PC-3 (cell line): ENCODE results near the gene GAB2. TPM values are rescaled to one million over a fixed set of nuclear protein-coding genes. Genes with fewer than 3 reads are reported as not detected.

Source experiments
- ATAC-seq: fragments of 200-7000 bp; cut with Tn5 transposase; 2 replicates; pipeline ENCODE4 v1.9.1; 2020; ENCODE audit warnings: mild to moderate bottlenecking, moderate library complexity
- Bru-seq: library from RNA; stranded (reverse); fragments of 400-500 nt; gene quantifications from one replicate; lab custom pipeline; 2021; lab: Mats Ljungman, UMichigan
- BruChase-seq, 2 experiments: library from RNA; stranded (reverse); fragments of 400-500 nt; gene quantifications; one replicate each; lab custom pipeline; 2021; lab: Mats Ljungman, UMichigan
- BruUV-seq: library from RNA; stranded (reverse); fragments of 400-500 nt; replicated peaks from 2 replicates; lab custom pipeline; 2021; lab: Mats Ljungman, UMichigan
- CTCF ChIA-PET: fragments of 300-600 bp; sonication (Branson Sonifier 250); formaldehyde crosslinking; loops from one replicate; lab custom pipeline; 2022; ENCODE audit warnings: antibody characterized with exemption; lab: Charles Lee
- POLR2A ChIA-PET: fragments of 300-600 bp; sonication (Branson Sonifier 250); formaldehyde crosslinking; loops from one replicate; lab custom pipeline; 2022; ENCODE audit warnings: antibody characterized with exemption; ENCODE audit not compliant: unreplicated experiment; lab: Charles Lee
- DNase-seq: peaks from one replicate; pipeline ENCODE4 v3.0.0-alpha.2; 2015
- H2AFZ ChIP-seq: fragments of 300-600 bp; sonication (generic); 2 replicates; pipeline ENCODE4 v1.6.0; 2016; ENCODE audit warnings: antibody characterized with exemption, low read length
- H3F3A ChIP-seq: fragments of 300-600 bp; sonication (generic); one replicate; pipeline ENCODE4 v1.6.0; 2017; ENCODE audit warnings: antibody characterized with exemption, low read length, control low read depth, mild to moderate bottlenecking; ENCODE audit not compliant: unreplicated experiment
- H3K27ac ChIP-seq: fragments of 300-600 bp; sonication (generic); 2 replicates; pipeline ENCODE4 v1.5.1; 2016; ENCODE audit warnings: mild to moderate bottlenecking, low read length
- H3K27me3 ChIP-seq: fragments of 300-600 bp; sonication (generic); 2 replicates; pipeline ENCODE4 v1.6.1; 2016; ENCODE audit warnings: low read length, mixed read lengths
- H3K36me3 ChIP-seq: fragments of 300-600 bp; sonication (generic); 2 replicates; pipeline ENCODE4 v1.6.1; 2016; ENCODE audit warnings: low read depth, mixed run types, low read length, mixed read lengths
- H3K4me1 ChIP-seq: fragments of 300-600 bp; sonication (generic); 2 replicates; pipeline ENCODE4 v1.5.1; 2016; ENCODE audit warnings: low read length; ENCODE audit not compliant: insufficient read depth
- H3K4me2 ChIP-seq: fragments of 300-600 bp; sonication (generic); 2 replicates; pipeline ENCODE4 v1.6.0; 2016; ENCODE audit warnings: low read length
- H3K4me3 ChIP-seq: fragments of 300-600 bp; sonication (generic); 2 replicates; pipeline ENCODE4 v1.5.1; 2016; ENCODE audit warnings: mild to moderate bottlenecking, low read length, mixed read lengths
- H3K79me2 ChIP-seq: fragments of 300-600 bp; sonication (generic); 2 replicates; pipeline ENCODE4 v1.6.1; 2017; ENCODE audit warnings: low read length, mixed read lengths
- H3K9ac ChIP-seq: fragments of 300-600 bp; sonication (generic); 2 replicates; pipeline ENCODE4 v1.6.0; 2016; ENCODE audit warnings: mild to moderate bottlenecking, low read length
- H3K9me2 ChIP-seq: fragments of 300-600 bp; sonication (generic); replicated peaks from 2 replicates; pipeline ENCODE4 v1.6.1; 2016; ENCODE audit warnings: mixed run types, low read length, mixed read lengths
- H3K9me3 ChIP-seq: fragments of 300-600 bp; sonication (generic); 2 replicates; pipeline ENCODE4 v1.6.1; 2016; ENCODE audit warnings: low read length, mixed read lengths
- H4K20me1 ChIP-seq: fragments of 300-600 bp; sonication (generic); 2 replicates; pipeline ENCODE4 v1.6.1; 2016; ENCODE audit warnings: low read length, mixed read lengths
- CTCF ChIP-seq: fragments of 300-600 bp; sonication (generic); conservative IDR thresholded peaks from 2 replicates; pipeline ENCODE4 v1.5.1; 2017; ENCODE audit warnings: antibody characterized with exemption, low read depth, mild to moderate bottlenecking, low read length
- EZH2 ChIP-seq: fragments of 300-600 bp; sonication (generic); IDR thresholded peaks from one replicate; pipeline ENCODE4 v1.6.1; 2017; ENCODE audit warnings: antibody characterized with exemption, mild to moderate bottlenecking, low read length; ENCODE audit not compliant: unreplicated experiment
- EZH2phosphoT487 ChIP-seq: fragments of 300-600 bp; sonication (generic); IDR thresholded peaks from 2 replicates; pipeline ENCODE4 v1.6.1; 2018; ENCODE audit warnings: mild to moderate bottlenecking, antibody characterized with exemption, low read length, borderline replicate concordance
- intact Hi-C: fragments of 100-400 bp; cut with micrococcal nuclease; formaldehyde crosslinking; loops from 2 replicates; pipeline ENCODE4 v1.9.0; 2023
- long read RNA-seq: library from polyadenylated mRNA; unstranded; transcript quantifications from one replicate; pipeline ENCODE4 v2.0.0, GENCODE V29; 2021; ENCODE audit not compliant: unreplicated experiment
- total RNA-seq: library from RNA; depleted of rRNA; stranded (reverse); fragments of >200 nt; gene quantifications from 2 replicates; pipeline ENCODE4 v1.2.3, GENCODE V29; 2014; rRNA removed

The GAB2 gene, protein sequence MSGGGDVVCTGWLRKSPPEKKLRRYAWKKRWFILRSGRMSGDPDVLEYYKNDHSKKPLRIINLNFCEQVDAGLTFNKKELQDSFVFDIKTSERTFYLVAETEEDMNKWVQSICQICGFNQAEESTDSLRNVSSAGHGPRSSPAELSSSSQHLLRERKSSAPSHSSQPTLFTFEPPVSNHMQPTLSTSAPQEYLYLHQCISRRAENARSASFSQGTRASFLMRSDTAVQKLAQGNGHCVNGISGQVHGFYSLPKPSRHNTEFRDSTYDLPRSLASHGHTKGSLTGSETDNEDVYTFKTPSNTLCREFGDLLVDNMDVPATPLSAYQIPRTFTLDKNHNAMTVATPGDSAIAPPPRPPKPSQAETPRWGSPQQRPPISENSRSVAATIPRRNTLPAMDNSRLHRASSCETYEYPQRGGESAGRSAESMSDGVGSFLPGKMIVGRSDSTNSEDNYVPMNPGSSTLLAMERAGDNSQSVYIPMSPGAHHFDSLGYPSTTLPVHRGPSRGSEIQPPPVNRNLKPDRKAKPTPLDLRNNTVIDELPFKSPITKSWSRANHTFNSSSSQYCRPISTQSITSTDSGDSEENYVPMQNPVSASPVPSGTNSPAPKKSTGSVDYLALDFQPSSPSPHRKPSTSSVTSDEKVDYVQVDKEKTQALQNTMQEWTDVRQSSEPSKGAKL
- total RNA-seq (7.1 and 10.7 TPM in 2 replicates), Bru-seq, nascent RNA (percentile 77 among the genes with signal in this experiment), BruChase-seq, experiment 1, labeled RNA remaining after a 6-hour chase (percentile 67 among the genes with signal in this experiment), BruChase-seq, experiment 2, labeled RNA remaining after a 2-hour chase (percentile 69 among the genes with signal in this experiment)
- long read RNA-seq, full-length matches to known transcripts, result 3 of 20 reads
- long read RNA-seq, partial matches to known transcripts, result 1 of 20 reads
- long read RNA-seq, other reads (novel, unspliced or antisense), result 16 of 20 reads

- H4K20me1 ChIP-seq, result no peaks in the 10 kb centered on the region
- peak; percentile 36 for DNase-seq
- H3K79me2 ChIP-seq, result peaks cover 33% of the 10 kb centered on the region
- H3K27me3 ChIP-seq, result no peaks in the 10 kb centered on the region
- ATAC-seq, result peak; percentile 49
- H3K36me3 ChIP-seq, result no peaks in the 10 kb centered on the region
- H3K4me2 ChIP-seq, result peak within 1 kb of the TSS; percentile 86
- POLR2A ChIA-PET, result interaction anchor here (0.8 kb wide), 1 partner anchor 195 kb away, joined by 14 read pairs; no protein-coding TSS in a partner anchor
- no peaks in the 10 kb centered on the region for H3K9me2 ChIP-seq
- H3F3A ChIP-seq, result no peaks in the 10 kb centered on the region
- H3K4me1 ChIP-seq, result peaks cover 33% of the 10 kb centered on the region
- peak within 1 kb of the TSS; percentile 70 for H3K4me3 ChIP-seq
- H3K27ac ChIP-seq, result peak within 1 kb of the TSS; percentile 63
- CTCF ChIA-PET, result interaction anchor here (0.5 to 2.7 kb wide), 6 partner anchors 22 to 338 kb away, joined by 3 to 20 read pairs (median 9); partner anchors contain the start of gene NDUFC2
- no peaks in the 10 kb centered on the region for H3K9me3 ChIP-seq
- BruUV-seq, result no TSS peak
- no peak for TF ChIP-seq EZH2
- TF ChIP-seq CTCF, result no peak
- TF ChIP-seq EZH2phosphoT487, result no peak
- peak within 1 kb of the TSS; percentile 62 for H3K9ac ChIP-seq
- peak within 1 kb of the TSS; percentile 85 for H2AFZ ChIP-seq
- intact Hi-C loops, result loop anchor here (2.0 kb wide), 1 partner anchor 73 kb away; no protein-coding TSS in a partner anchor
Observed at GRCh38 chr11:78417175-78417887, at the start of gene GAB2. Gene GAB2 (minus strand): TSS chr11:78417820. CDS start chr11:78417720, 100 bp downstream.

- Histone ChIP-seq H3K9ac (no peak overlapping the region), H3K36me3 (0 out of 2 replicates have a peak, but pooled peaks cover 3% of the 10 kb centered on the region), H4K20me1 (no peaks in the 10 kb centered on the region), H3K9me3 (no peaks in the 10 kb centered on the region), H3K27me3 (no peaks in the 10 kb centered on the region), H3F3A (no peaks in the 10 kb centered on the region), H3K4me1 (no peaks in the 10 kb centered on the region), H3K4me3 (no peak overlapping the region), H3K27ac (no peak overlapping the region), H3K4me2 (no peak overlapping the region), H3K79me2 (no peaks in the 10 kb centered on the region), H2AFZ (no peak overlapping the region), H3K9me2 (no peaks in the 10 kb centered on the region)
- no TSS peak for BruUV-seq
- CTCF ChIA-PET, result no interaction called here
- intact Hi-C loops, result no loop called here
- no peak for TF ChIP-seq CTCF
- POLR2A ChIA-PET, result interaction anchor here (0.6 kb wide), 1 partner anchor 770 kb away, joined by 16 read pairs; no protein-coding TSS in a partner anchor
- no peak for DNase-seq
- no peak for ATAC-seq
Observed at GRCh38 chr11:78467370-78467769, 49.8 kb upstream of the GAB2 start.
